DND-41 (cell line): Measurements from ENCODE around the gene SEC14L5.

Experiments
- EZH2 ChIP-seq: IDR thresholded peaks from 3 replicates; pipeline ENCODE4 v1.6.1; 2012; ENCODE audit warnings: borderline replicate concordance, low read depth, mild to moderate bottlenecking, moderate library complexity, low read length, inconsistent platforms; ENCODE audit not compliant: severe bottlenecking
- TF ChIP-seq, protein P1 (sequence below): IDR thresholded peaks from 2 replicates; pipeline ENCODE4 v1.5.1; 2012; ENCODE audit warnings: borderline replicate concordance, low read length, moderate library complexity, mild to moderate bottlenecking; ENCODE audit not compliant: poor library complexity, severe bottlenecking; ENCODE audit errors: extremely low read depth

DNA sequence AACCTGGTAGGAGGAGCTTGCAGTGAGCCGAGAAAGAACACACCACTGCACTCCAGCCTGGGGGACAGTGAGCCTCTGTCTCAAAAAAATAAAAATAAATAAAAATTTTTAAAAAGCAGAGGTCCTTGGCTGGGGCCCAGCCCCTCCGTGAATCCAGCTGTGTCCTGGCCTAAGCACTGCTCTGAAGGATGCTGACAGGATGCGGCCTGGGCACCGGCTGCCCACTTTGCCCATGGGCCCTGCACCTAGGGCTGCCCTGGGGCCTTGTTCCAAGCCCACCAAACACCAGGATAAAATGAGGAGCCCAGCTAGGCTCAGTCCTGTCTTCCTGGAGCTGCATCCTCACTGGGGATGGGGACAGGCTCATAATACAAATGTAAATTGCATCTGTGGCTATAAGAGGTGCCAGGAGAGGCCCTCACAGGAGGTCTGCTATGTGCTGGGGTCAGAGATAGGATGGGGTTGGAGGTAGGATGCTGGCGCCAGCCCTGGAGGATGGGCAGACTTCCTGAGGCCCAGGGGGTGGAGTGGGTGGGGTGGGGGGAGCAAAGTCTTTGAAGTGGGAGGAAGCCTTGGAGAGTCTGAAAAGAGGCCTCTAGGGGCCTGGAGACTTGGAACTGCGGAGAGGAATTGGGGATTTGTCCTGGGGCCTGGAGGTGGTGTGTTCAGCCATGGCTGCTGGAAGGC, 101.4 kb downstream of the SEC14L5 start:
- TF ChIP-seq, protein P1, sequence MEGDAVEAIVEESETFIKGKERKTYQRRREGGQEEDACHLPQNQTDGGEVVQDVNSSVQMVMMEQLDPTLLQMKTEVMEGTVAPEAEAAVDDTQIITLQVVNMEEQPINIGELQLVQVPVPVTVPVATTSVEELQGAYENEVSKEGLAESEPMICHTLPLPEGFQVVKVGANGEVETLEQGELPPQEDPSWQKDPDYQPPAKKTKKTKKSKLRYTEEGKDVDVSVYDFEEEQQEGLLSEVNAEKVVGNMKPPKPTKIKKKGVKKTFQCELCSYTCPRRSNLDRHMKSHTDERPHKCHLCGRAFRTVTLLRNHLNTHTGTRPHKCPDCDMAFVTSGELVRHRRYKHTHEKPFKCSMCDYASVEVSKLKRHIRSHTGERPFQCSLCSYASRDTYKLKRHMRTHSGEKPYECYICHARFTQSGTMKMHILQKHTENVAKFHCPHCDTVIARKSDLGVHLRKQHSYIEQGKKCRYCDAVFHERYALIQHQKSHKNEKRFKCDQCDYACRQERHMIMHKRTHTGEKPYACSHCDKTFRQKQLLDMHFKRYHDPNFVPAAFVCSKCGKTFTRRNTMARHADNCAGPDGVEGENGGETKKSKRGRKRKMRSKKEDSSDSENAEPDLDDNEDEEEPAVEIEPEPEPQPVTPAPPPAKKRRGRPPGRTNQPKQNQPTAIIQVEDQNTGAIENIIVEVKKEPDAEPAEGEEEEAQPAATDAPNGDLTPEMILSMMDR, result no peak
- TF ChIP-seq EZH2, result no peak
